A673 (cell line): ENCODE measurements around the gene IGF2. TPM values are rescaled to one million over a fixed set of nuclear protein-coding genes. Genes with fewer than 3 reads are reported as not detected.

ENCODE experiments used
- BruUV-seq: library from RNA; stranded (reverse); fragments of 400-500 nt; replicated peaks from 2 replicates; lab custom pipeline; 2021; lab: Mats Ljungman, UMichigan
- CTCF ChIA-PET: fragments of 300-600 bp; sonication (Branson Sonifier 250); formaldehyde crosslinking; loops from one replicate; lab custom pipeline; 2022; ENCODE audit warnings: antibody characterized with exemption; lab: Charles Lee
- POLR2A ChIA-PET: fragments of 300-600 bp; sonication (Branson Sonifier 250); formaldehyde crosslinking; loops from one replicate; lab custom pipeline; 2022; ENCODE audit warnings: antibody characterized with exemption; ENCODE audit not compliant: low non-redundant PET; lab: Charles Lee
- DNase-seq: peaks from one replicate; pipeline ENCODE4 v3.0.0-alpha.2; 2015; ENCODE audit warnings: low spot score
- H3K27ac ChIP-seq: fragments of 200-600 bp; sonication (generic); 2 replicates; pipeline ENCODE4 v1.5.1; 2016; ENCODE audit warnings: mixed run types, low read depth, mild to moderate bottlenecking, mixed read lengths, antibody characterized with exemption, low read length; ENCODE audit not compliant: poor library complexity, severe bottlenecking
- H3K27me3 ChIP-seq: fragments of 200-600 bp; sonication (generic); replicated peaks from 2 replicates; pipeline ENCODE4 v1.6.1; 2017; ENCODE audit warnings: mixed run types, low read depth, mild to moderate bottlenecking, mixed read lengths, antibody characterized with exemption, low read length; ENCODE audit not compliant: insufficient read depth, poor library complexity
- H3K36me3 ChIP-seq: fragments of 200-600 bp; sonication (generic); 2 replicates; pipeline ENCODE4 v1.6.1; 2016; ENCODE audit warnings: mixed run types, mild to moderate bottlenecking, mixed read lengths, antibody characterized with exemption, low read length; ENCODE audit not compliant: insufficient read depth, poor library complexity, severe bottlenecking
- H3K4me1 ChIP-seq: fragments of 200-600 bp; sonication (generic); 2 replicates; pipeline ENCODE4 v1.6.1; 2017; ENCODE audit warnings: mixed run types, mild to moderate bottlenecking, mixed read lengths, antibody characterized with exemption, low read length; ENCODE audit not compliant: insufficient read depth, poor library complexity, severe bottlenecking
- H3K4me3 ChIP-seq: fragments of 200-600 bp; sonication (generic); 2 replicates; pipeline ENCODE4 v1.5.1; 2016; ENCODE audit warnings: low read depth, mixed run types, mild to moderate bottlenecking, mixed read lengths, low read length; ENCODE audit not compliant: poor library complexity, severe bottlenecking
- H3K9me3 ChIP-seq: fragments of 200-600 bp; sonication (generic); 2 replicates; pipeline ENCODE4 v1.6.1; 2016; ENCODE audit warnings: mixed run types, low read depth, mild to moderate bottlenecking, mixed read lengths, antibody characterized with exemption, low read length; ENCODE audit not compliant: poor library complexity, severe bottlenecking
- CTCF ChIP-seq: fragments of 300-800, 200-600 bp; sonication (generic); conservative IDR thresholded peaks from 2 replicates; pipeline ENCODE4 v1.5.1; 2017; ENCODE audit warnings: low read depth, mild to moderate bottlenecking, antibody characterized with exemption, low read length, moderate library complexity, mixed read lengths
- EZH2 ChIP-seq: fragments of 200-600 bp; sonication (generic); IDR thresholded peaks from 2 replicates; pipeline ENCODE4 v1.6.1; 2017; ENCODE audit warnings: borderline replicate concordance, low read depth, mild to moderate bottlenecking, mixed read lengths, antibody characterized with exemption, low read length; ENCODE audit not compliant: poor library complexity, severe bottlenecking
- intact Hi-C: fragments of 100-400 bp; cut with micrococcal nuclease; formaldehyde crosslinking; loops from one replicate; pipeline ENCODE4 v1.10.0; 2022; ENCODE audit not compliant: unreplicated experiment
- total RNA-seq: library from RNA; stranded (reverse); gene quantifications from 2 replicates; pipeline ENCODE4 v1.2.3, GENCODE V29; 2021

IGF2 gene
- total RNA-seq, 1 experiment from 2014 or later = 0.17 TPM

GRCh38 chr11:2096919-2097301 lies 42.3 kb downstream of the IGF2 start:
- ChIA-PET CTCF (no interaction called here), POLR2A (no interaction called here)
- H3K4me1 ChIP-seq = no peaks in the 10 kb centered on the region
- H3K36me3 ChIP-seq = no peaks in the 10 kb centered on the region
- no peaks in the 10 kb centered on the region for H3K9me3 ChIP-seq
- DNase-seq = no peak
- no TSS peak for BruUV-seq
- no peak for TF ChIP-seq CTCF
- TF ChIP-seq EZH2 = no peak
- no peak overlapping the region for H3K4me3 ChIP-seq
- no peaks in the 10 kb centered on the region for H3K27me3 ChIP-seq
- no peak overlapping the region for H3K27ac ChIP-seq
- intact Hi-C loops = no loop called here

- H3K9me3 ChIP-seq = no peaks in the 10 kb centered on the region
- intact Hi-C loops = no loop called here
- H3K27ac ChIP-seq = no peak overlapping the region
- CTCF ChIA-PET = no interaction called here
- no peak overlapping the region for H3K4me3 ChIP-seq
- TF ChIP-seq EZH2 (no peak), CTCF (no peak)
- POLR2A ChIA-PET = no interaction called here
- no peaks in the 10 kb centered on the region for H3K36me3 ChIP-seq
- H3K4me1 ChIP-seq = no peaks in the 10 kb centered on the region
- BruUV-seq = no TSS peak
- no peak for DNase-seq
- H3K27me3 ChIP-seq = no peaks in the 10 kb centered on the region
Observed at GRCh38 chr11:2096011-2096918, 42.9 kb downstream of the IGF2 start.

- ChIA-PET CTCF (no interaction called here), POLR2A (interaction anchor here (0.9 kb wide), 1 partner anchor 1649 kb away, joined by 3 read pairs; no protein-coding TSS in a partner anchor)
- no TSS peak for BruUV-seq
- no peak overlapping the region for H3K4me3 ChIP-seq
- intact Hi-C loops = no loop called here
- TF ChIP-seq CTCF (no peak), EZH2 (no peak)
- no peaks in the 10 kb centered on the region for H3K27me3 ChIP-seq
- DNase-seq = no peak
- H3K36me3 ChIP-seq = no peaks in the 10 kb centered on the region
- no peaks in the 10 kb centered on the region for H3K9me3 ChIP-seq
- H3K27ac ChIP-seq = no peak overlapping the region
- H3K4me1 ChIP-seq = no peaks in the 10 kb centered on the region
Observed at GRCh38 chr11:2095542-2095941, 43.6 kb downstream of the IGF2 start.
